Neural cell (in vitro differentiated cells): ENCODE measurements around the gene MPZL1. TPM values are rescaled to one million over a fixed set of nuclear protein-coding genes. Genes with fewer than 3 reads are reported as not detected.

ENCODE experiments used
- H2AFZ ChIP-seq: fragments of 200-600, 300-800 bp; sonication (generic), shearing (Covaris generic); 2 replicates; pipeline ENCODE4 v1.6.0; 2014; ENCODE audit warnings: low read depth, mild to moderate bottlenecking, antibody characterized with exemption, low read length, moderate library complexity
- H3F3A ChIP-seq: fragments of 200-600 bp; shearing (Covaris generic); 2 replicates; pipeline ENCODE4 v1.6.1; 2016; ENCODE audit warnings: mild to moderate bottlenecking, moderate library complexity, mixed read lengths, antibody characterized with exemption, low read length; ENCODE audit not compliant: insufficient read depth, poor library complexity, severe bottlenecking
- H3K27ac ChIP-seq: fragments of 200-600, 300-800 bp; sonication (generic), shearing (Covaris generic); 2 replicates; pipeline ENCODE4 v1.5.1; 2014; ENCODE audit warnings: mild to moderate bottlenecking, low read length, moderate library complexity
- H3K27me3 ChIP-seq: fragments of 300-800, 200-600 bp; sonication (generic), shearing (Covaris generic); 2 replicates; pipeline ENCODE4 v1.6.0; 2014; ENCODE audit warnings: mild to moderate bottlenecking, low read depth, low read length, moderate library complexity; ENCODE audit not compliant: insufficient read depth
- H3K36me3 ChIP-seq: fragments of 300-800, 200-600 bp; sonication (generic), shearing (Covaris generic); 2 replicates; pipeline ENCODE4 v1.5.1; 2014; ENCODE audit warnings: mild to moderate bottlenecking, antibody characterized with exemption, low read length, moderate library complexity; ENCODE audit not compliant: insufficient read depth
- H3K4me2 ChIP-seq: fragments of 300-800, 200-600 bp; sonication (generic), shearing (Covaris generic); 2 replicates; pipeline ENCODE4 v1.6.0; 2014; ENCODE audit warnings: mild to moderate bottlenecking, low read length
- H3K4me3 ChIP-seq: fragments of 300-800, 200-600 bp; sonication (generic), shearing (Covaris generic); 2 replicates; pipeline ENCODE4 v1.5.1; 2014; ENCODE audit warnings: mild to moderate bottlenecking, low read length, moderate library complexity
- H3K79me2 ChIP-seq: fragments of 200-600 bp; shearing (Covaris generic); replicated peaks from 2 replicates; pipeline ENCODE4 v1.6.0; 2014; ENCODE audit warnings: mild to moderate bottlenecking, low read length, moderate library complexity; ENCODE audit not compliant: insufficient read depth
- H3K9ac ChIP-seq: fragments of 300-800, 200-600 bp; sonication (generic), shearing (Covaris generic); 2 replicates; pipeline ENCODE4 v1.6.1; 2016; ENCODE audit warnings: mild to moderate bottlenecking, low read length, mixed read lengths
- H3K9me2 ChIP-seq: fragments of 200-600 bp; shearing (Covaris generic); 2 replicates; pipeline ENCODE4 v1.6.1; 2016; ENCODE audit warnings: mild to moderate bottlenecking, low read length, mixed read lengths; ENCODE audit not compliant: insufficient read depth
- H3K9me3 ChIP-seq: fragments of 200-600, 300-800 bp; sonication (generic), shearing (Covaris generic); 2 replicates; pipeline ENCODE4 v1.6.1; 2016; ENCODE audit warnings: mild to moderate bottlenecking, mixed run types, low read length, moderate library complexity, mixed read lengths
- H4K20me1 ChIP-seq: fragments of 200-600 bp; shearing (Covaris generic); 2 replicates; pipeline ENCODE4 v1.6.1; 2016; ENCODE audit warnings: mild to moderate bottlenecking, mixed run types; ENCODE audit not compliant: insufficient read depth
- CTCF ChIP-seq: fragments of 450-650 bp; IDR thresholded peaks from 2 replicates; pipeline ENCODE4 v1.5.1; 2014; ENCODE audit warnings: antibody characterized with exemption, mild to moderate bottlenecking, moderate library complexity; ENCODE audit not compliant: poor library complexity, severe bottlenecking
- EP300 ChIP-seq: fragments of 450-650 bp; conservative IDR thresholded peaks from 2 replicates; pipeline ENCODE4 v1.6.1; 2014; ENCODE audit warnings: antibody characterized with exemption, mild to moderate bottlenecking, moderate library complexity; ENCODE audit not compliant: poor library complexity, severe bottlenecking
- EZH2 ChIP-seq: fragments of 200-600, 300-800 bp; shearing (Covaris generic), sonication (generic); IDR thresholded peaks from 2 replicates; pipeline ENCODE4 v1.6.1; 2014; ENCODE audit warnings: antibody characterized with exemption, low read length, borderline replicate concordance, mild to moderate bottlenecking; ENCODE audit not compliant: insufficient read depth, poor library complexity, severe bottlenecking
- MXI1 ChIP-seq: fragments of 450-650 bp; conservative IDR thresholded peaks from 2 replicates; pipeline ENCODE4 v1.6.1; 2014; ENCODE audit warnings: antibody characterized with exemption, mild to moderate bottlenecking; ENCODE audit not compliant: poor library complexity, severe bottlenecking
- POLR2AphosphoS5 ChIP-seq: IDR thresholded peaks from 2 replicates; pipeline ENCODE4 v1.6.1; 2012
- RAD21 ChIP-seq: fragments of 450-650 bp; conservative IDR thresholded peaks from 2 replicates; pipeline ENCODE4 v1.6.1; 2014; ENCODE audit warnings: antibody characterized with exemption, mild to moderate bottlenecking, moderate library complexity
- REST ChIP-seq: IDR thresholded peaks from 2 replicates; pipeline ENCODE4 v1.6.1; 2012; ENCODE audit warnings: borderline replicate concordance
- SMC3 ChIP-seq: fragments of 450-650 bp; conservative IDR thresholded peaks from 2 replicates; pipeline ENCODE4 v1.6.1; 2014; ENCODE audit warnings: antibody characterized with exemption, mild to moderate bottlenecking, moderate library complexity; ENCODE audit not compliant: poor library complexity
- TAF1 ChIP-seq: IDR thresholded peaks from 2 replicates; pipeline ENCODE4 v1.6.1; 2012; ENCODE audit warnings: low read depth
- polyA plus RNA-seq: library from polyadenylated mRNA; depleted of rRNA; stranded (reverse); fragments of >200 nt; gene quantifications from 2 replicates; pipeline ENCODE4 v1.2.3, GENCODE V29; 2014

The MPZL1 gene
- polyA plus RNA-seq, 1 donor from 2014 or later, result 167 TPM

- H3K36me3 ChIP-seq, result no peaks in the 10 kb centered on the region
- no peak overlapping the region for H2AFZ ChIP-seq
- no peak overlapping the region for H3K27ac ChIP-seq
- H4K20me1 ChIP-seq, result no peaks in the 10 kb centered on the region
- H3F3A ChIP-seq, result no peaks in the 10 kb centered on the region
- no peaks in the 10 kb centered on the region for H3K79me2 ChIP-seq
- TF ChIP-seq RAD21, result no peak
- TF ChIP-seq EP300, result no peak
- TF ChIP-seq POLR2AphosphoS5, result no peak
- TF ChIP-seq CTCF, result no peak
- TF ChIP-seq SMC3, result no peak
- no peak for TF ChIP-seq TAF1
- TF ChIP-seq REST, result no peak
- TF ChIP-seq MXI1, result no peak
- TF ChIP-seq EZH2, result no peak
- H3K27me3 ChIP-seq, result no peaks in the 10 kb centered on the region
- no peaks in the 10 kb centered on the region for H3K9me2 ChIP-seq
- no peaks in the 10 kb centered on the region for H3K9me3 ChIP-seq
- no peak overlapping the region for H3K9ac ChIP-seq
- no peak overlapping the region for H3K4me3 ChIP-seq
- no peak overlapping the region for H3K4me2 ChIP-seq
Measured at GRCh38 chr1:167773516-167773915, 51.7 kb downstream of the MPZL1 start.

GRCh38 chr1:167774710-167775109 is 52.9 kb downstream of the MPZL1 start:
- Histone ChIP-seq H3K9me3 (no peaks in the 10 kb centered on the region), H3F3A (no peaks in the 10 kb centered on the region), H4K20me1 (no peaks in the 10 kb centered on the region), H3K27me3 (no peaks in the 10 kb centered on the region), H3K9ac (no peak overlapping the region), H3K36me3 (no peaks in the 10 kb centered on the region), H2AFZ (no peak overlapping the region), H3K9me2 (no peaks in the 10 kb centered on the region), H3K4me3 (no peak overlapping the region), H3K4me2 (no peak overlapping the region), H3K27ac (no peak overlapping the region), H3K79me2 (no peaks in the 10 kb centered on the region)
- TF ChIP-seq EP300 (no peak), RAD21 (no peak), TAF1 (no peak), POLR2AphosphoS5 (no peak), MXI1 (no peak), CTCF (no peak)
